Astrocyte (in vitro differentiated cells and primary cell): Measurements from ENCODE around the gene TWSG1. TPM values are rescaled to one million over a fixed set of nuclear protein-coding genes. Genes with fewer than 3 reads are reported as not detected.

Source experiments
- DNase-seq: peaks from one replicate; pipeline ENCODE4 v3.0.0-alpha.2; 2010; ENCODE audit warnings: low read depth
- FAIRE-seq: peaks from 2 replicates; lab custom pipeline; 2011; peaks lifted over from hg19 to GRCh38; lab: Jason Lieb, UNC
- H2AFZ ChIP-seq: 2 replicates; pipeline ENCODE4 v1.6.0; 2012; ENCODE audit warnings: low read depth, low read length, inconsistent platforms
- H3K27ac ChIP-seq: 2 replicates; pipeline ENCODE4 v1.5.1; 2011; ENCODE audit warnings: low read depth, low read length, inconsistent platforms
- H3K27me3 ChIP-seq: 2 replicates; pipeline ENCODE4 v1.6.0; 2011; ENCODE audit warnings: low read length, inconsistent platforms; ENCODE audit not compliant: insufficient read depth
- H3K36me3 ChIP-seq: 2 replicates; pipeline ENCODE4 v1.5.1; 2011; ENCODE audit warnings: low read length, inconsistent platforms; ENCODE audit not compliant: insufficient read depth
- H3K4me1 ChIP-seq: 2 replicates; pipeline ENCODE4 v1.5.1; 2011; ENCODE audit warnings: low read length, inconsistent platforms; ENCODE audit not compliant: insufficient read depth
- H3K4me2 ChIP-seq: 2 replicates; pipeline ENCODE4 v1.6.0; 2012; ENCODE audit warnings: low read length, inconsistent platforms
- H3K4me3 ChIP-seq: 2 replicates; pipeline ENCODE4 v1.5.1; 2011; ENCODE audit warnings: low read depth, mild to moderate bottlenecking, low read length, inconsistent platforms; ENCODE audit not compliant: insufficient read depth
- H3K79me2 ChIP-seq: 2 replicates; pipeline ENCODE4 v1.6.0; 2012; ENCODE audit warnings: mild to moderate bottlenecking, low read length, inconsistent platforms; ENCODE audit not compliant: insufficient read depth
- H3K9ac ChIP-seq: 2 replicates; pipeline ENCODE4 v1.6.0; 2012; ENCODE audit warnings: mild to moderate bottlenecking, low read length, inconsistent platforms
- H3K9me3 ChIP-seq: 2 replicates; pipeline ENCODE4 v1.5.1; 2012; ENCODE audit warnings: low read depth, mild to moderate bottlenecking, low read length, inconsistent platforms; ENCODE audit not compliant: insufficient read depth
- H4K20me1 ChIP-seq: 2 replicates; pipeline ENCODE4 v1.6.0; 2012; ENCODE audit warnings: low read length, inconsistent platforms; ENCODE audit not compliant: insufficient read depth
- H3K27ac Mint-ChIP-seq: one replicate; pipeline ENCODE4 v1.8.0; 2021; ENCODE audit warnings: mild to moderate bottlenecking, mixed read lengths; ENCODE audit not compliant: unreplicated experiment
- H3K27me3 Mint-ChIP-seq: one replicate; pipeline ENCODE4 v1.8.0; 2021; ENCODE audit warnings: low read depth, mixed read lengths; ENCODE audit not compliant: unreplicated experiment
- H3K36me3 Mint-ChIP-seq: one replicate; pipeline ENCODE4 v1.8.0; 2021; ENCODE audit warnings: low read depth, mixed read lengths; ENCODE audit not compliant: unreplicated experiment
- H3K4me1 Mint-ChIP-seq: one replicate; pipeline ENCODE4 v1.8.0; 2021; ENCODE audit warnings: low read depth, mixed read lengths; ENCODE audit not compliant: unreplicated experiment
- H3K4me3 Mint-ChIP-seq: one replicate; pipeline ENCODE4 v1.8.0; 2021; ENCODE audit warnings: mild to moderate bottlenecking, moderate library complexity, mixed read lengths; ENCODE audit not compliant: unreplicated experiment
- H3K9me3 Mint-ChIP-seq: one replicate; pipeline ENCODE4 v1.8.0; 2021; ENCODE audit warnings: mild to moderate bottlenecking, mixed read lengths; ENCODE audit not compliant: unreplicated experiment
- EZH2 ChIP-seq: IDR thresholded peaks from 2 replicates; pipeline ENCODE4 v1.6.1; 2012; ENCODE audit warnings: mild to moderate bottlenecking, low read length, inconsistent platforms; ENCODE audit not compliant: insufficient read depth
- total RNA-seq: library from RNA; stranded (reverse); gene quantifications from 2 replicates; pipeline ENCODE4 v1.2.1, GENCODE V29; 2021
- TF ChIP-seq, protein P1 (sequence below): IDR thresholded peaks from 2 replicates; pipeline ENCODE4 v1.5.1; 2011; ENCODE audit warnings: low read depth, mild to moderate bottlenecking, inconsistent platforms, low read length, moderate library complexity; ENCODE audit not compliant: insufficient read depth

The TWSG1 gene
- total RNA-seq, 1 donor from 2014 or later, result 48.4 TPM

DNA sequence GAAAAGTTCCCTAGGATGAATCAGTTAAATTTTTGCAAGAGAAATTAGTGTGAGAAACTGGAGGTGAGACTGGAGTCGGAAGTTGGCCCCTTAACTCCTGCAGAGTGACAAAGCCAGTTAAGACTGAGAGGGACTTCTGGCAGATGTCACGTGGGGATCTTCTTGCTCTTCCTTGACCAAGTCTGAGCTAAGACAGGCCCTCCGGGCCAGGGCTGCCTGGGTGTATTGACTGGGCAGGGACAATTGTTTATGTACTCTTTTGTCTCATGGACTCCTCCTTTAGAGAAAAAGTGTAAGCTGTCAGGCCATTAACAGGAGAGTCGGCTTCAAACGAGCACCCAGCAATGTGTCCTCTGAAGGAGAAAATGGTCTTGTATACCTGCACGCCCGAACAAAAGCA lies 92.2 kb downstream of the TWSG1 start:
- Histone ChIP-seq H4K20me1 (no peaks in the 10 kb centered on the region), H3K36me3 (no peaks in the 10 kb centered on the region), H3K27ac (no peak overlapping the region), H3K4me1 (no peaks in the 10 kb centered on the region), H3K9ac (no peak overlapping the region), H3K27me3 (no peaks in the 10 kb centered on the region), H3K4me3 (no peak overlapping the region), H3K4me2 (no peak overlapping the region), H3K79me2 (no peaks in the 10 kb centered on the region), H3K9me3 (no peaks in the 10 kb centered on the region), H2AFZ (no peak overlapping the region)
- Mint-ChIP-seq H3K27ac (no peak overlapping the region), H3K9me3 (no peaks in the 10 kb centered on the region), H3K4me3 (no peak overlapping the region), H3K4me1 (no peaks in the 10 kb centered on the region), H3K27me3 (no peaks in the 10 kb centered on the region), H3K36me3 (no peaks in the 10 kb centered on the region)
- TF ChIP-seq, protein P1, sequence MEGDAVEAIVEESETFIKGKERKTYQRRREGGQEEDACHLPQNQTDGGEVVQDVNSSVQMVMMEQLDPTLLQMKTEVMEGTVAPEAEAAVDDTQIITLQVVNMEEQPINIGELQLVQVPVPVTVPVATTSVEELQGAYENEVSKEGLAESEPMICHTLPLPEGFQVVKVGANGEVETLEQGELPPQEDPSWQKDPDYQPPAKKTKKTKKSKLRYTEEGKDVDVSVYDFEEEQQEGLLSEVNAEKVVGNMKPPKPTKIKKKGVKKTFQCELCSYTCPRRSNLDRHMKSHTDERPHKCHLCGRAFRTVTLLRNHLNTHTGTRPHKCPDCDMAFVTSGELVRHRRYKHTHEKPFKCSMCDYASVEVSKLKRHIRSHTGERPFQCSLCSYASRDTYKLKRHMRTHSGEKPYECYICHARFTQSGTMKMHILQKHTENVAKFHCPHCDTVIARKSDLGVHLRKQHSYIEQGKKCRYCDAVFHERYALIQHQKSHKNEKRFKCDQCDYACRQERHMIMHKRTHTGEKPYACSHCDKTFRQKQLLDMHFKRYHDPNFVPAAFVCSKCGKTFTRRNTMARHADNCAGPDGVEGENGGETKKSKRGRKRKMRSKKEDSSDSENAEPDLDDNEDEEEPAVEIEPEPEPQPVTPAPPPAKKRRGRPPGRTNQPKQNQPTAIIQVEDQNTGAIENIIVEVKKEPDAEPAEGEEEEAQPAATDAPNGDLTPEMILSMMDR, result no peak
- TF ChIP-seq EZH2, result no peak
- no peak for FAIRE-seq
- no peak for DNase-seq

DNA sequence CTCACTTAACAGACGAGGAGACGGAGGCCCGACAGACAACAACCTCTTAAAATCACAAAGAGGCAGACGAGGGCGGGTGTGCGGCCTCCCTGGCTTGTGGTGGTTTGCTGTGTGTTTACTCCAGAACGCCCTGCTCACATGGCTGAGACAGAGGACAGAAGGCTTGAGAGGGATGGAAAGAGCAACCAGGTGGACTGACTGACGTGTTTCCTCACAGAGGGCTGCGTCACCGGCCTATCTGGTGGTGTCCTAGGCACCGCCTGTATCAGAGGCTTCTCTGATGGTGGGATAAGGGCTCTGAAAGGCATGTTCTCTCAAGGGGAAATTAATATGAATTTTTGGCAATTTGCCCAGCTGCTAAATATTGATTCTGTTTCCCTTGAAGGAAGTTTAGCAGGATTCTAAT lies 93.7 kb downstream of the TWSG1 start:
- no peak overlapping the region for H3K9ac ChIP-seq
- H2AFZ ChIP-seq, result no peak overlapping the region
- no peak overlapping the region for H3K4me3 ChIP-seq
- Mint-ChIP-seq H3K9me3 (no peaks in the 10 kb centered on the region), H3K4me1 (no peaks in the 10 kb centered on the region), H3K4me3 (no peak overlapping the region), H3K27me3 (no peaks in the 10 kb centered on the region), H3K36me3 (no peaks in the 10 kb centered on the region), H3K27ac (no peak overlapping the region)
- no peak overlapping the region for H3K4me2 ChIP-seq
- H4K20me1 ChIP-seq, result no peaks in the 10 kb centered on the region
- H3K4me1 ChIP-seq, result no peaks in the 10 kb centered on the region
- H3K36me3 ChIP-seq, result no peaks in the 10 kb centered on the region
- DNase-seq (no peak), FAIRE-seq (no peak)
- H3K27ac ChIP-seq, result no peak overlapping the region
- no peaks in the 10 kb centered on the region for H3K27me3 ChIP-seq
- H3K79me2 ChIP-seq, result no peaks in the 10 kb centered on the region
- TF ChIP-seq, protein P1, result no peak
- TF ChIP-seq EZH2, result no peak
- H3K9me3 ChIP-seq, result no peaks in the 10 kb centered on the region

DNA sequence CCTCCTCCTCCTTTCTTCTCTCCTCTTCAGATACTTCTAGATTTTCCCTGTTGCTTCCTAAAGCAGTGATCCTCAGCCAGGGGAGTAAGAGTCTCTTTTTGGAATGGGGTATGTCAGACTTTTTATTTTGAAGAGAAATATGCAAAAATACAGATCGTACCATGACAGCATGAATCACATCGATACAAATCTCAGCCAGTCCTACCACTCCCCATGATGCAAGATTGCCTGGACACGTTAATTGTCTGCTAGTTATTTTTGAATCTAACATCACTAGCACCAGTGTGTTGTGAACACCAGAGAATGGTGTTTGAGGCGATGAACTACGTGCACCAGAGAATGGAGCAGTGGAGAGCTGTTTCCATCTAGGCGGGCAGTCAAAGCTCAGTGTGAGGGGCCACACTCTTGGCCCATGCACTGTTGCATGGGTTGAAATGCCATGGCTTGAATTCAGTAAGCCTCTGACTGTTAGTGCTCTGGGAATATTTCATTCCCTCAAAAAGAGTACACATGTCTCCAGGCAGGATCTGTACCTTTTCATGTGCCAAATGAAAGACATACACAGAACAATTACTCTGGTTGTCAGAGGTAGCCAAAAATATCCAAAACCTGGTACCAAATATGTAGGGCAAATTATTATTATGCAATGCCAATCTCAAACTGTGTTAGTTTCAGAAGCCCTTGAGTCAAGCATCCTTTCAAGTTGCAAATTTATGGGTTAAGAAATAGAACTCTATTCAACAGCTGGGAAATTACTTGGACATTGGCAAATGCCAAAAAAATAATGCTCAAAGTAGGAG lies 94.5 kb downstream of the TWSG1 start:
- no peaks in the 10 kb centered on the region for H3K79me2 ChIP-seq
- no peak overlapping the region for H3K27ac ChIP-seq
- no peaks in the 10 kb centered on the region for H3K36me3 ChIP-seq
- Mint-ChIP-seq H3K27me3 (no peaks in the 10 kb centered on the region), H3K9me3 (no peaks in the 10 kb centered on the region), H3K27ac (no peak overlapping the region), H3K4me1 (no peaks in the 10 kb centered on the region), H3K4me3 (no peak overlapping the region), H3K36me3 (no peaks in the 10 kb centered on the region)
- no peak for TF ChIP-seq EZH2
- TF ChIP-seq, protein P1, result no peak
- FAIRE-seq (no peak), DNase-seq (no peak)
- H4K20me1 ChIP-seq, result no peaks in the 10 kb centered on the region
- no peaks in the 10 kb centered on the region for H3K4me1 ChIP-seq
- no peaks in the 10 kb centered on the region for H3K9me3 ChIP-seq
- H3K27me3 ChIP-seq, result no peaks in the 10 kb centered on the region
- H3K4me2 ChIP-seq, result no peak overlapping the region
- H3K9ac ChIP-seq, result no peak overlapping the region
- H2AFZ ChIP-seq, result no peak overlapping the region
- no peak overlapping the region for H3K4me3 ChIP-seq
